H1 (cell line): Measurements from ENCODE around the gene EFCAB6. TPM values are rescaled to one million over a fixed set of nuclear protein-coding genes. Genes with fewer than 3 reads are reported as not detected.

ENCODE experiments used
- CTCF ChIA-PET: fragments of 300-600 bp; sonication (Branson Sonifier 250); formaldehyde crosslinking; loops from one replicate; lab custom pipeline; 2021; ENCODE audit not compliant: partially characterized antibody; lab: Charles Lee
- POLR2A ChIA-PET: fragments of 300-600 bp; sonication (Branson Sonifier 250); formaldehyde crosslinking; loops from one replicate; lab custom pipeline; 2021; ENCODE audit warnings: inconsistent platforms; ENCODE audit not compliant: partially characterized antibody; lab: Charles Lee
- DNase-seq, 2 experiments: peaks; one replicate each; pipeline versions ENCODE4 v3.0.0 to v3.0.0-alpha.2; 2010 to 2022; ENCODE audit warnings: low spot score in 2 of 2, low read depth in 1 of 2, mixed read lengths in 1 of 2
- FAIRE-seq: peaks from 2 replicates; lab custom pipeline; 2011; peaks lifted over from hg19 to GRCh38; lab: Jason Lieb, UNC
- H2AFZ ChIP-seq: 2 replicates; pipeline ENCODE4 v1.8.1; 2012; ENCODE audit warnings: low read length, inconsistent platforms
- H2AK5ac ChIP-seq: 2 replicates; pipeline ENCODE4 v1.6.1; 2013; ENCODE audit warnings: low read depth, low read length
- H2BK120ac ChIP-seq: replicated peaks from 2 replicates; pipeline ENCODE3; 2013; ENCODE audit warnings: low read depth, low read length, inconsistent platforms
- H2BK12ac ChIP-seq: 2 replicates; pipeline ENCODE4 v1.6.1; 2013; ENCODE audit warnings: low read depth, low read length
- H2BK15ac ChIP-seq: 2 replicates; pipeline ENCODE4 v1.6.1; 2013; ENCODE audit warnings: low read length
- H2BK20ac ChIP-seq: 2 replicates; pipeline ENCODE4 v1.6.1; 2013; ENCODE audit warnings: low read length
- H2BK5ac ChIP-seq: 2 replicates; pipeline ENCODE4 v1.6.1; 2013; ENCODE audit warnings: low read depth, low read length
- H3K14ac ChIP-seq: 2 replicates; pipeline ENCODE4 v1.6.1; 2013; ENCODE audit warnings: inconsistent platforms; ENCODE audit not compliant: insufficient read length
- H3K18ac ChIP-seq: 2 replicates; pipeline ENCODE4 v1.6.1; 2013; ENCODE audit warnings: low read length; ENCODE audit errors: extremely low read depth
- H3K23ac ChIP-seq: 2 replicates; pipeline ENCODE4 v1.6.1; 2013; ENCODE audit warnings: inconsistent platforms; ENCODE audit not compliant: insufficient read length
- H3K23me2 ChIP-seq: 2 replicates; pipeline ENCODE4 v1.6.1; 2013; ENCODE audit warnings: low read depth, low read length
- H3K27ac ChIP-seq: 2 replicates; pipeline ENCODE4 v1.6.1; 2011; ENCODE audit warnings: low read depth, low read length, inconsistent platforms
- H3K27me3 ChIP-seq, 4 experiments: replicated peaks in 1 of 4; 1 replicate in 1 of 4; 2 replicates in 3 of 4; pipeline versions ENCODE4 v1.6.1 to v1.8.1; 2011 to 2013; ENCODE audit warnings: low read length in 3 of 4, mild to moderate bottlenecking in 3 of 4, inconsistent platforms in 2 of 4, mixed read lengths in 2 of 4, moderate library complexity in 1 of 4; ENCODE audit not compliant: control insufficient read depth in 3 of 4, insufficient read depth in 3 of 4; ENCODE audit errors: extremely low read depth in 1 of 4
- H3K36me3 ChIP-seq, 4 experiments: 2 replicates each; pipeline versions ENCODE4 v1.6.1 to v1.8.1; 2011 to 2013; ENCODE audit warnings: mild to moderate bottlenecking in 4 of 4, low read length in 3 of 4, moderate library complexity in 2 of 4, control low read depth in 1 of 4, inconsistent platforms in 1 of 4; ENCODE audit not compliant: insufficient read depth in 4 of 4, control insufficient read depth in 2 of 4
- H3K4ac ChIP-seq: replicated peaks from 2 replicates; pipeline ENCODE3; 2013; ENCODE audit warnings: low read length, low read depth, mixed read lengths, inconsistent platforms; ENCODE audit not compliant: insufficient read length
- H3K4me1 ChIP-seq, 4 experiments: replicated peaks in 1 of 4; 1 replicate in 1 of 4; 2 replicates in 3 of 4; pipeline versions ENCODE4 v1.6.1 to v1.8.1; 2011 to 2013; ENCODE audit warnings: low read length in 3 of 4, inconsistent platforms in 2 of 4, mixed read lengths in 1 of 4; ENCODE audit not compliant: insufficient read depth in 4 of 4, control insufficient read depth in 3 of 4
- H3K4me2 ChIP-seq, 2 experiments: 2 replicates each; pipeline versions ENCODE4 v1.6.1 to v1.8.1; 2011 to 2013; ENCODE audit warnings: low read depth in 2 of 2, low read length in 2 of 2, control low read depth in 1 of 2, inconsistent platforms in 1 of 2, mild to moderate bottlenecking in 1 of 2; ENCODE audit not compliant: insufficient read depth in 1 of 2
- H3K4me3 ChIP-seq, 4 experiments: fragments of 200-600, 300-600 bp in 1 of 4; sonication (generic), shearing (Covaris generic), sonication (Bioruptor Twin) in 1 of 4; 2 replicates each; pipeline versions ENCODE4 v1.5.1 to v1.8.1; 2011 to 2016; ENCODE audit warnings: low read length in 4 of 4, low read depth in 3 of 4, control low read depth in 2 of 4, inconsistent platforms in 2 of 4, mild to moderate bottlenecking in 2 of 4, mixed read lengths in 1 of 4, moderate library complexity in 1 of 4; ENCODE audit not compliant: insufficient read depth in 2 of 4; ENCODE audit errors: extremely low read depth in 1 of 4
- H3K56ac ChIP-seq: replicated peaks from 2 replicates; pipeline ENCODE3; 2013; ENCODE audit warnings: low read depth, mild to moderate bottlenecking, mixed read lengths, low read length, inconsistent platforms; ENCODE audit not compliant: insufficient read length
- H3K79me1 ChIP-seq: 2 replicates; pipeline ENCODE4 v1.6.1; 2013; ENCODE audit warnings: low read depth, low read length, control low read depth
- H3K79me2 ChIP-seq, 2 experiments: 2 replicates each; pipeline versions ENCODE4 v1.6.1 to v1.8.1; 2012 to 2013; ENCODE audit warnings: low read length in 2 of 2, mild to moderate bottlenecking in 2 of 2, inconsistent platforms in 1 of 2; ENCODE audit not compliant: insufficient read depth in 2 of 2, control insufficient read depth in 1 of 2
- H3K9ac ChIP-seq, 4 experiments: replicated peaks in 1 of 4; 1 replicate in 1 of 4; 2 replicates in 3 of 4; pipeline versions ENCODE4 v1.6.1 to v1.8.1; 2011 to 2013; ENCODE audit warnings: low read depth in 3 of 4, low read length in 3 of 4, control low read depth in 2 of 4, mild to moderate bottlenecking in 2 of 4, moderate library complexity in 2 of 4, inconsistent platforms in 1 of 4; ENCODE audit errors: extremely low read depth in 1 of 4
- H3K9me3 ChIP-seq, 2 experiments: 2 replicates each; pipeline versions ENCODE4 v1.6.1 to v1.8.1; 2012 to 2013; ENCODE audit warnings: mild to moderate bottlenecking in 2 of 2, moderate library complexity in 2 of 2, control low read depth in 1 of 2, inconsistent platforms in 1 of 2, low read depth in 1 of 2, low read length in 1 of 2, mixed read lengths in 1 of 2; ENCODE audit not compliant: insufficient read depth in 2 of 2
- H4K20me1 ChIP-seq, 2 experiments: replicated peaks in 1 of 2; 2 replicates each; pipeline versions ENCODE3 to v1.8.1; 2011 to 2013; ENCODE audit warnings: inconsistent platforms in 2 of 2, low read length in 2 of 2, mild to moderate bottlenecking in 1 of 2; ENCODE audit not compliant: insufficient read depth in 2 of 2, control insufficient read depth in 1 of 2
- H4K5ac ChIP-seq: 2 replicates; pipeline ENCODE4 v1.6.1; 2013; ENCODE audit warnings: low read length, low read depth, mixed read lengths, inconsistent platforms; ENCODE audit not compliant: insufficient read length
- H4K8ac ChIP-seq: 2 replicates; pipeline ENCODE4 v1.8.0; 2013; ENCODE audit warnings: mild to moderate bottlenecking, moderate library complexity, low read length, inconsistent platforms; ENCODE audit not compliant: insufficient read depth; ENCODE audit errors: extremely low read depth
- H4K91ac ChIP-seq: replicated peaks from 2 replicates; pipeline ENCODE3; 2013; ENCODE audit warnings: low read length, mixed read lengths, inconsistent platforms; ENCODE audit not compliant: insufficient read length
- CTBP2 ChIP-seq: IDR thresholded peaks from 2 replicates; pipeline ENCODE4 v1.7.0; 2011; ENCODE audit warnings: borderline replicate concordance, mild to moderate bottlenecking, moderate library complexity, mixed read lengths, low read length; ENCODE audit not compliant: insufficient read depth, insufficient read length
- WGBS, 2 experiments: shearing (Covaris generic) in 1 of 2; methylation state at CpG; one replicate each; pipeline versions ENCODE4 v1.1.6 to v1.1.7; 2013 to 2015; ENCODE audit warnings: low lambda C conversion rate in 2 of 2, mixed read lengths in 2 of 2, inconsistent platforms in 1 of 2, low coverage in 1 of 2, missing lambda C conversion rate in 1 of 2; ENCODE audit not compliant: insufficient replicate concordance in 2 of 2, insufficient coverage in 1 of 2, insufficient read length in 1 of 2; ENCODE audit errors: extremely low coverage in 1 of 2, missing lambda C conversion rate in 1 of 2; 5-methylcytosine and 5-hydroxymethylcytosine counted together
- polyA plus RNA-seq, 7 experiments: library from polyadenylated mRNA; depleted of rRNA in 3 of 7; stranded (reverse) in 5 of 7; unstranded in 2 of 7; fragments of >200 nt in 5 of 7; fragments of 200-250 nt in 2 of 7; gene quantifications; 1 replicate in 5 of 7; 2 replicates in 1 of 7; 4 replicates in 1 of 7; pipeline versions ENCODE4 v1.2.1 to v1.2.3, GENCODE V29; 2011 to 2013; ENCODE audit warnings: missing spikeins in 2 of 7, mixed read lengths in 2 of 7
- total RNA-seq: library from RNA; stranded (reverse); fragmentation: NEBNext Ultra II Directional; extraction: Animal tissue kit (Norgen Biotek cat#: 25700); gene quantifications from 2 replicates; pipeline ENCODE4 v1.2.1, GENCODE V29; 2021

EFCAB6 gene
- total and polyA plus RNA-seq, 2 of the 8 experiments (the other 6 are each of a cell fraction or from before 2014, with no cell fraction given): 0.32 to 1.7 TPM

DNA sequence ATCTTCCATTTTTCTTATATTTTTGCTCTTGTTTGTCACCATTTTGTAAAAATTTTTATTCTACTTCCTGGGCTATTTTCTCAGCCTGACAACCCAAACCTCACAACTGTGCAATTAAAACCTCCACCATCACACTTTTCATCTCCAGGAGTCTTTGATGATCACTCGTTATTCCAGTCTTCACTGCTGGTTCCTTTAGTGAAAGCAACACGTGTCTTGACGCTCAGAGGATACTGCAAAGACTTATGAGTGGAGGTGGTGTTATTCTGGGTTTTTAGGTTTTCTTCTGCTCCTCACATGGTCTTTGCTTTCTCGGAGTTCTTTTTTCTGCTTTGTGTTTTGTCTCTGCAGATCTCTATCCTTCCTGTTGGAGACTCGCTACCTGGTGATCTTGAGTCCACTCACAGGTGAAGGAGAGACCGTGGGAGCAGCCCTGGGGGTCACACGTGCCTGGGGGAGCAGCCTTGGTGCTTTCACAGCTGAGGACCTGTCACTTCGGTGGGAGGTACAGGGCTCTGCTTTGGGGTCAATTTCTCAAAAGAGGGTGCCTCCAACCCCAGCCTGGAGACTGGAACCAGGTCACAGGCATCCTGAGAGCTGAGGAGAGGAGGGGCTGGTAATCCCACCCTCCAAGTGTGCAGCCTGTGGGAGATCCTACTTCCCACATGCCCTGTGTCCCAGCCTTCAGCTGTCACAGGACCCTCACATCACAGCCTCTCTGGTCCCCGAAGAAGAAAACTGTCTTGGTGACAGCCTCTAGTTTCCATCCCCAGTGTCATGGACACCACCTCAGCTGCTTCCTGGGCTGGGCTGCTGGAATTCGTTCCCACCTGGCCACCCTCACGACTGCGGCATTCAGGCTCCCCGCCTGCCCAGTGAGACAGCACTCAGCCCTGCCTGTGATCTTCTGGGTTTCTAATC is 39.2 kb upstream of the EFCAB6 start:
- Histone ChIP-seq H3K14ac (no peak overlapping the region), H3K27ac (no peak overlapping the region), H3K23me2 (peaks cover 4% of the 10 kb centered on the region; the same call in 1 of the 2 replicates), H3K56ac (no peak overlapping the region), H3K4me2 (no peak overlapping the region), H3K79me1 (peaks cover 54% of the 10 kb centered on the region), H2BK15ac (no peak overlapping the region), H3K27me3 (no peaks in the 10 kb centered on the region), H2BK5ac (no peak overlapping the region), H3K9me3 (no peaks in the 10 kb centered on the region), H3K4me3 (no peak overlapping the region), H3K4ac (no peak overlapping the region), H4K20me1 (peaks cover 7 to 20% of the 10 kb centered on the region in 2 experiments), H2AK5ac (no peak overlapping the region), H2BK12ac (0 out of 2 replicates have a peak overlapping the region, but pooled peaks have one; percentile 23), H4K91ac (no peak overlapping the region), H3K4me1 (peaks cover 0 to 11% (median under 1%) of the 10 kb centered on the region in 4 experiments; a peak in 5 of 7 replicates), H3K18ac (no peak overlapping the region), H3K79me2 (peaks cover 0 to 72% of the 10 kb centered on the region in 2 experiments; a peak in 3 of 4 replicates), H3K23ac (no peak overlapping the region), H3K9ac (no peak overlapping the region), H4K8ac (no peak overlapping the region), H2AFZ (no peak overlapping the region), H3K36me3 (no peaks in the 10 kb centered on the region), H2BK20ac (no peak overlapping the region), H2BK120ac (no peak overlapping the region), H4K5ac (no peak overlapping the region)
- FAIRE-seq (no peak), DNase-seq (no peak)
- no peak for TF ChIP-seq CTBP2
- ChIA-PET POLR2A (interaction anchor here (1.0 to 1.1 kb wide), 2 partner anchors 20 to 28 kb away, joined by 3 read pairs; no protein-coding TSS in a partner anchor), CTCF (interaction anchor here (0.7 to 3.7 kb wide), 8 partner anchors 8 to 95 kb away, joined by 3 to 24 read pairs (median 6); no protein-coding TSS in a partner anchor)
- 80% methylated on average over 12 of the region's 13 CpGs; no CpG with 5 or more reads in 1 of the 2 experiments for WGBS, 2 experiments
